Stimulated activated CD8-positive, alpha-beta memory T cell treated with anti-CD3 and anti-CD28 coated beads, Interleukin-4, amount 100 ng/mL, for 24 hours (primary cell): ENCODE results near the gene SNAP91.
"Not testable (repeated sequence)": the region's sequence is repeated elsewhere in the genome, so short reads cannot be mapped to it uniquely, and the experiment has no call there.

ENCODE experiments used
- DNase-seq: peaks from one replicate; pipeline ENCODE4 v3.0.0-alpha.2; 2020; ENCODE audit warnings: low read depth

SNAP91 gene

DNA sequence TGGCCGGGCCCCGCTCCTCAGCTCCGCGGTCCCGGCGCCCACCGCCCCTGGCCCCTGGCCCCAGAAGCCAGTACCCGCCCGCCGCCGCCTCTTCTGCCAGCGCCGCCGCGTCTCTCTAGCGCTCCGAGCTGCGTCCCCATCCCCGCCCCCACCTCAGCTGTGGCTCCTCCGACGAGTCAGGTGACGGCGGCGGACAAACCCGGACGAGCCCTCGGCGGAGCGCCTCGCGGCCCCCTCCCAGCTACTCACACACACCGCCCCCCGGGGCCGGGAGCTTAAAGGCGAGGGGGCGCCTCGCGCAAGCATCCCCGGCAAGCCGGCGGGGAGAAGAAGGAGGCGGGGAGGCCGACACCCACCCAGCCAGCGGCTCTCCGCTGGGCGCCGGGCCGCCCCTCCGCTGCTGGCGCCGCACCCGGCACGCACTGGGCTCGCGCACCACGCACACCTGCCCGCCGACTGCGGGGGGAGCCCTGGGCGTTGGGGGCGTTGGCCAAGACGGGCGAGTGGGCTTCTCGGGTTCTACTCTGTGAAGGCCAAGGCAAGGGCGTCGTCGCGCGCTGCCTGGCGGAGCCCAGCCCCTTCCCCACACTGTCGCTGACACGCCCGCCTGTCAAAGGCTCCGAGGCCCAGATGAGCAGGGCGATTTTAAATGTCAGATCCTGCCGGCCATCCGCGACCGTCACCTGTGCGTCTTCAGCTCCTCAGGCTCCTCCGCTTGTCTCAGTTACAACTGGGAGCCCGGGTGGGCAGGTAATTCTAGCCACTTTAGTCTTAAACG is at the start of gene SNAP91:
SNAP91 (minus strand) TSS at position 132 of the 778 bp plus-strand sequence. CDS start 1,174 bp downstream, outside the sequence.
- no peak for DNase-seq

DNA sequence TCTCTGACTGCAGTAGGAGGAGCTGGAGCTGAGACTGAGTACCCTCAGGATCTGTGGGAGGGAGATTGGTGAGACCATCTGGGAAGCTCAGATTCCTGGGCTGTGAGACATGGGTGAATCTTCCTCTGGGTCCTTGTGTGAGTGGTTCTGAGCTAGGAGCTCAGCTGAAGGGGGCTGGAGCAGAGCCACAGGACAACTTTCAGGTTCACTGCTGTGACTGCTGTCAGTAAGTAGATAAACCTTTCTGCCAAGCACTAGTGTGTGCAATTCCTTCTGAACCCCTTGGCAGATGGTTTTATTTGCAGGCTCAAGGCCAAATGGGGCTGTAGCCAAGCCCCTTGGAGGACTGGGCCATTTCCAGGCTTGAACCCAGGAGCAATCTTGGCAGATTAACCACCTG is 49.6 kb upstream of the SNAP91 start:
- no peak for DNase-seq

GRCh38 chr6:83757021-83757420 is 48.1 kb upstream of the SNAP91 start:
- DNase-seq = no peak

- no peak for DNase-seq
Observed at GRCh38 chr6:83756565-83756964, 47.7 kb upstream of the SNAP91 start.

DNA sequence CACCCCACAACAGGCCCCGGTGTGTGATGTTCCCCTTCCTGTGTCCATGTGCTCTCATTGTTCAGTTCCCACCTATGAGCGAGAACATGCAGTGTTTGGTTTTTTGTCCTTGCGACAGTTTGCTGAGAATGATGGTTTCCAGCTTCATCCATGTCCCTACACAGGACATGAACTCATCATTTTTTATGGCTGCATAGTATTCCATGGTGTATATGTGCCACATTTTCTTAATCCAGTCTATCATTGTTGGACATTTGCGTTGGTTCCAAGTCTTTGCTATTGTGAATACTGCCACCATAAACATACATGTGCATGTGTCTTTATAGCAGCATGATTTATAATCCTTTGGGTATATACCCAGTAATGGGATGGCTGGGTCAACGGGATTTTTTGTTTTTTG is 43.5 kb upstream of the SNAP91 start:
- not testable (repeated sequence) for DNase-seq

DNA sequence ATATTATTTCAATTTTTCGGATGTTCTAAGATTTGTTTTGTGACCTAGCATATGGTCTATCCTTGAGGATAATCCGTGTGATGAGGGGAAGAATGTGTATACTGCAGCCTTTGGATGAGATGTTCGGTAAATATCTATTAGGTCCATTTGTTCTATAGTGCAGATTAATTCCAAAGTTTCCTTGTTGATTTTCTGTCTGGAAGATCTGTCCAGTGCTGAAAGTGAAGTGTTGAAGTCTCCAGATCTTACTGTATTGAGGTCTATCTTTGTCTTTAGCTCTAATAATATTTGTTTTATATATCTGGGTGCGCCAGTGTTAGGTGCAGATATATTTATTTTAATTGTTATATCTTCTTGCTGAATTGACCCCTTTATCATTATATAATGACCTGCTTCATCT is 32.2 kb upstream of the SNAP91 start:
- DNase-seq = no peak

DNA sequence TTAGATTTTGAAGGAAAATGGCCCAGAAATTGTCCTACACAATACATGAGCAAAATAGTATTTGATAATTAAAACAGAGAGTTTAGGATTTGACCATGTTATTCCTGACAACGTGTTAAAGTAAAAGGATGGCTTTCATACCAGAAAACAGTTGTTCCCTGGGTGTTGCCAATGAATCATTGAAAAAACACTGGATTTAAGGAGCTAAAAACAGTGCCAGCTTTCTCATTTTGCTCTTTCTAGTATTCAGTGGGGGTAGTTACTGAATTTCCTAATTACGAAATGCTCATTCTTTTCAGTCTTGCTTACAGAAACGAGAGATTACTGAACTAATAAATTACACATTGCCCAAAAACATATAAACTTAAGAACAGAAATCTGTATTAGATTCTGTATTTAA is 26.6 kb upstream of the SNAP91 start:
- DNase-seq = no peak

DNA sequence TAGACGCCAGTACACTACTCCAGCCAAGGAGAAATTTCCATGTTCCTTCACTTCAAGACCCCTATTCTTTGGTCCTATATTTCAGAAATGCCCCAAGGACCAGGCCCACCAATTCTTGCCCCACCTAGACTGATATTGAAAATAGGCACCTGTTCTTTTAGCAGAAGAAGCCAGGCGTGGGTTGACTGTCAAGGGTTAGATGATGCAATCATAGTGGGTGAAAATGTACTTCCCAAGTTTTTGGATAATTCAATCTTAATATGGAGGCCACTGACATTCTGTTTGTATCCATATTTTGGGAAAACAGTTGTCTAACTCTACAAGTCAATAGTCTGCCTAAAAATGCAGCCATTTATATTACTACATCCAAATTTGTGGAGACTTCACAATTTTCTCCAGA is 21.0 kb upstream of the SNAP91 start:
- DNase-seq = no peak

DNA sequence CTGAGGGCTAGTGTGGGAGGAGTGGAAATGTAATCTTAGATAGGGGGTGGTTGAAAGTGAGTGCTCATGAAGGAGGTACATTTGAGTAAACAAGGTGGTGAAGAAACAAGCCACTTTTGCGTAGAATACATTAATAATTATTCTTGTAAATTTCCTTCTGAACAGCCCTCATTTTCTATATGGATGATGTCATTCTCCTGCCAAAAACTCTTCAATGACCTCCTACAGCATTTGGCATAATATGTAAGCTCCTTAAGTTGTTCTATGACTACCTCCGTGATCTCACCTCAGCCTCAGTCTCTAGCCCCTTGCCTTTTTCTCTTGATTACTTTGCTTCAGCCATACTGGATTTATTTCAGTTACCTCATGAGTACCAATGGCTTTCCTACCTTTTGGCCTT is 14.0 kb upstream of the SNAP91 start:
- no peak for DNase-seq

- DNase-seq = no peak
Observed at GRCh38 chr6:83717809-83718208, 8.9 kb upstream of the SNAP91 start.

DNA sequence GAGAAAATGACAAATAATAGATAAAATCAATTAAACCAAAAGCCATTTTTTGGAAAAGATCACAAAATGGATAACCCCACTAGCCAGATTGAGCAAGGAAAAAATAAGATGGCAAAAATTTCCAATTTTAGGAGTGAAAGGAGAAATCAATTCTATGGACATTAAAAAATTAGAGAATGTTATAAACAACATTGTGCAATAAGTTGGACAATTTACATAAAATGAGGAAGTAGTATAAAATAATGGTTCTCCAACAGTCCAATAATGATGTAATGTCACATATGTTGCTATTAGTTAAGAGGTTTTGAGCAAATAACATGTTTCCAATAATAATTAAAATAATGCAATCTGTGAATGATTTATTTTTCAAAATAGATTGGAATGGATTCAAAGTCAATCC is 3.1 kb upstream of the SNAP91 start:
- DNase-seq = no peak

DNA sequence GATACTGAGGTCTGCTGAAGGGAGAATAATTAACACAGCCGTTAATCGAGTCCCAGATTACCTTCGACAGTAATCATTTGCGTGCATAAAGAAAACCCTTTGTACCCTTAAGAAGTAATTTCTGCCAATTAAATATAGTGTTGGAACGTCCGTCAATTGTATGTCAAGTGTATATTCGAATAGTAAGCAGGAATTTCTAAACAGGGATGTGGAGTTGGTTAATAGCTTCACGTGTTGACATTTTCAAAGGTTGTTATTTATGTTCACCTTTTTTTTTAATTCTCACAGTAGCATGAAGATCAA is 798 bp upstream of the SNAP91 start:
- DNase-seq = no peak

GRCh38 chr6:83708546-83708969 is 343 bp downstream of the SNAP91 start:
- no peak for DNase-seq

GRCh38 chr6:83707829-83708545 is 914 bp downstream of the SNAP91 start:
- no peak for DNase-seq

GRCh38 chr6:83702749-83703148 is 6.2 kb downstream of the SNAP91 start:
- DNase-seq = no peak

GRCh38 chr6:83702077-83702476 is 6.8 kb downstream of the SNAP91 start:
- DNase-seq = no peak

- no peak for DNase-seq
Observed at GRCh38 chr6:83696674-83697073, 12.2 kb downstream of the SNAP91 start.

GRCh38 chr6:83685481-83685880 is 23.4 kb downstream of the SNAP91 start:
- DNase-seq = no peak

GRCh38 chr6:83677791-83678190 is 31.1 kb downstream of the SNAP91 start:
- DNase-seq = no peak

DNA sequence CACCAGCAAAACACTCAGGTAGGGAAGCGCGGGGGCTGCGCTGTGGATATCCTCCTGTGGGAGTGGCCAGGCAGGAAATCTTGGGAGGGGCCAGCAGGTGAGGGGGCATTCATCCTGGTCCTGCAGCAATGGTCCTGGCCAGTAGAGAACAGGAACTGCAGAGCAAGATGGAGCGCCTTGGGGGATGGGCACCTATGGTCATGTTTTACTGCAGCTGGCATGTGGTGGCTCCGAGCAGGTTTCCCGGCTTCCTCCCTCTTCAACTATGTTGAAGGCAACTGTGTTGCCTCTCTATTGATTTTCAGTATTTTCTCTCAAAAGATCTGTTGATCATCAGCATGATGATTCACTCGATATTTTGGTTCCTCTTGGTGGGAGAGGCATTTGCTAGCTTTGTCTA is 70.9 kb downstream of the SNAP91 start:
- DNase-seq = no peak

GRCh38 chr6:83636800-83637199 is 72.1 kb downstream of the SNAP91 start:
- DNase-seq = no peak

DNA sequence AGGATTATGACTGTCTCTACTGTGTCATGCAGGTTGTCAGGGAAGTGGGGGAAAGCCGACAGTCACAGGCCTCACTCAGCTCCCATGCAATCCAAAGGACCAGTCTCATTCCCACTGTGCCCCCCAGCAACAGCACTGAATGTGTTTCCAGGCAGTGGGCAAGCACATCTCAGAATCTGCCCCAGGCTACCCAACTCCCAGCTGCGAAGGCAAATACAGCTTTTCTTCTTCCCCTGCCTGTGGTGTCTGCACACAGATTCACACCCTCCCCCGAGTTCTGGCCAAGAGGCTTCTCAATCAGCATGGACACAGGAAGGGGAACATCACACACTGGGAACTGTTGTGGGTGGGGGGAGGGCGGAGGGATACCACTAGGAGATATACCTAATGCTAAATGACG is 75.3 kb downstream of the SNAP91 start:
- DNase-seq = no peak

DNA sequence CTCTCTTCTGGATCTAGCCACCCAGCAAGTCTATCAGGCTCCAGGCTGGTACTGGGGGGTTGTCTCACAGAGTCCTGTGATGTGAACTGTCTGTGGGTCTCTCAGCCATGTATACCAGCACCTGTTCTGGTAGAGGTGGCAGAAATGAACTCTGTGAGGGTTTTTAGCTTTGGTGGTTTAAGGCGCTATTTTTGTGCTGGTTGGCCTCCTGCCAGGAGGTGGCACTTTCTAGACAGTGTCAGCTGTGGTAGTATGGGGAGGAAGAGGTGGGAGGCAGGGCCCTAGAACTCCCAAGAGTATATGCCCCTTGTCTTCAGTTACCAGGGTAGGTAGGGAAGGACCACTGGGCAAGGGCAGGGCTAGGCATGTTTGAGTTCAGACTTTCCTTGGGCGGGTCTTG is 75.8 kb downstream of the SNAP91 start:
- no peak for DNase-seq

- DNase-seq = not testable (repeated sequence)
Observed at GRCh38 chr6:83629908-83630307, 79.0 kb downstream of the SNAP91 start.
